ENCODE measurements around the gene BRDT. TPM values are rescaled to one million over a fixed set of nuclear protein-coding genes. Genes with fewer than 3 reads are reported as not detected.

The BRDT gene
- polyA plus RNA-seq, 3 donors: 0.17 to 0.31 TPM; not detected in 1

Other genes with a start within 250 kb of the BRDT start
- gene TGFBR3, start 63.2 kb upstream of the BRDT start, polyA plus RNA-seq (ENCODE audit: insufficient read length in 3 of 3): 100 to 1,000 TPM; 120 to 136 (median 132) TPM
- 1 to 10 TPM; 1.5 to 1.8 (median 1.7) TPM for gene EPHX4, start 80.6 kb downstream of the BRDT start, polyA plus RNA-seq (ENCODE audit: insufficient read length in 3 of 3)
- gene SETSIP, start 126.0 kb downstream of the BRDT start, polyA plus RNA-seq (ENCODE audit: insufficient read length in 3 of 3): 1 to 10 TPM in 1 of 3 donors, under 1 TPM in 2; 0.53 to 1.4 (median 0.62) TPM
- gene BTBD8, start 130.9 kb downstream of the BRDT start, polyA plus RNA-seq (ENCODE audit: insufficient read length in 3 of 3): 1 to 10 TPM; 6.4 to 8.2 (median 6.9) TPM

Data from right renal cortex interstitium (tissue), 3 donors.